H9 (cell line): Measurements from ENCODE around the gene MYOZ3. TPM values are rescaled to one million over a fixed set of nuclear protein-coding genes. Genes with fewer than 3 reads are reported as not detected.
A peak's percentile ranks its signal among the peaks of the same experiment; 100 is the strongest.

ENCODE experiments used
- DNase-seq: peaks from one replicate; pipeline ENCODE4 v3.0.0-alpha.2; 2017
- H2AFZ ChIP-seq: one replicate; pipeline ENCODE4 v1.6.1; 2013; ENCODE audit warnings: mild to moderate bottlenecking, low read length, control low read depth, moderate library complexity
- H2AK5ac ChIP-seq: 2 replicates; pipeline ENCODE4 v1.6.1; 2013; ENCODE audit warnings: low read length, control low read depth, mixed read lengths; ENCODE audit not compliant: insufficient read length
- H2BK120ac ChIP-seq: one replicate; pipeline ENCODE4 v1.6.1; 2013; ENCODE audit warnings: low read depth, mild to moderate bottlenecking, low read length, control low read depth, inconsistent platforms; ENCODE audit not compliant: poor library complexity, severe bottlenecking
- H2BK12ac ChIP-seq: 2 replicates; pipeline ENCODE4 v1.6.1; 2013; ENCODE audit warnings: low read length, control low read depth, mixed read lengths, low read depth; ENCODE audit not compliant: insufficient read length
- H2BK15ac ChIP-seq: 2 replicates; pipeline ENCODE4 v1.6.1; 2013; ENCODE audit warnings: low read depth, low read length, control low read depth
- H2BK20ac ChIP-seq: one replicate; pipeline ENCODE4 v1.6.1; 2013; ENCODE audit warnings: low read depth, mild to moderate bottlenecking, low read length, control low read depth, inconsistent platforms; ENCODE audit not compliant: poor library complexity, severe bottlenecking
- H2BK5ac ChIP-seq: 2 replicates; pipeline ENCODE4 v1.6.1; 2013; ENCODE audit warnings: low read length, control low read depth, mixed read lengths; ENCODE audit not compliant: insufficient read length
- H3K14ac ChIP-seq: 2 replicates; pipeline ENCODE4 v1.6.1; 2013; ENCODE audit warnings: low read length, control low read depth; ENCODE audit not compliant: insufficient read depth
- H3K18ac ChIP-seq: 2 replicates; pipeline ENCODE4 v1.6.1; 2013; ENCODE audit warnings: low read depth, mild to moderate bottlenecking, mixed read lengths, low read length, control low read depth; ENCODE audit not compliant: insufficient read length
- H3K23ac ChIP-seq: 2 replicates; pipeline ENCODE4 v1.6.1; 2013; ENCODE audit warnings: low read length, control low read depth, mixed read lengths, low read depth; ENCODE audit not compliant: insufficient read length
- H3K23me2 ChIP-seq: 2 replicates; pipeline ENCODE4 v1.6.1; 2013; ENCODE audit warnings: low read depth, mild to moderate bottlenecking, mixed read lengths, low read length, control low read depth; ENCODE audit not compliant: insufficient read length, poor library complexity, severe bottlenecking
- H3K27ac ChIP-seq: 2 replicates; pipeline ENCODE4 v1.5.1; 2013; ENCODE audit warnings: low read length, control low read depth, mixed read lengths, low read depth; ENCODE audit not compliant: insufficient read length
- H3K27me3 ChIP-seq: 2 replicates; pipeline ENCODE4 v1.6.1; 2013; ENCODE audit warnings: low read length, control low read depth, inconsistent platforms; ENCODE audit not compliant: insufficient read depth
- H3K4ac ChIP-seq: 2 replicates; pipeline ENCODE4 v1.6.1; 2013; ENCODE audit warnings: low read depth, mild to moderate bottlenecking, control low read depth, inconsistent platforms, low read length, moderate library complexity
- H3K4me1 ChIP-seq: 2 replicates; pipeline ENCODE4 v1.6.1; 2013; ENCODE audit warnings: low read length, control low read depth, inconsistent platforms; ENCODE audit not compliant: insufficient read depth
- H3K4me2 ChIP-seq: 2 replicates; pipeline ENCODE4 v1.6.1; 2013; ENCODE audit warnings: low read length, control low read depth, mixed read lengths; ENCODE audit not compliant: insufficient read length, insufficient read depth
- H3K56ac ChIP-seq: 2 replicates; pipeline ENCODE4 v1.6.1; 2013; ENCODE audit warnings: low read depth, mild to moderate bottlenecking, mixed read lengths, low read length, control low read depth; ENCODE audit not compliant: insufficient read length
- H3K79me1 ChIP-seq: 2 replicates; pipeline ENCODE4 v1.6.1; 2013; ENCODE audit warnings: low read depth, mild to moderate bottlenecking, moderate library complexity, low read length, control low read depth, inconsistent platforms; ENCODE audit not compliant: insufficient read depth, poor library complexity, severe bottlenecking
- H3K79me2 ChIP-seq: 2 replicates; pipeline ENCODE4 v1.6.1; 2013; ENCODE audit warnings: low read length, control low read depth, inconsistent platforms; ENCODE audit not compliant: insufficient read depth
- H3K9ac ChIP-seq: 2 replicates; pipeline ENCODE4 v1.6.1; 2013; ENCODE audit warnings: low read length, control low read depth, mixed read lengths; ENCODE audit not compliant: insufficient read length; ENCODE audit errors: extremely low read depth
- H3K9me3 ChIP-seq: one replicate; pipeline ENCODE4 v1.6.1; 2013; ENCODE audit warnings: low read depth, low read length, inconsistent platforms; ENCODE audit not compliant: control insufficient read depth
- H3T11ph ChIP-seq: one replicate; pipeline ENCODE4 v1.6.1; 2013; ENCODE audit warnings: mild to moderate bottlenecking, low read length, control low read depth, inconsistent platforms
- H4K20me1 ChIP-seq: one replicate; pipeline ENCODE4 v1.6.1; 2013; ENCODE audit not compliant: control insufficient read depth, insufficient read length, insufficient read depth
- H4K5ac ChIP-seq: 2 replicates; pipeline ENCODE4 v1.6.1; 2013; ENCODE audit warnings: low read depth, mild to moderate bottlenecking, mixed read lengths, low read length, control low read depth; ENCODE audit not compliant: insufficient read length
- H4K8ac ChIP-seq: replicated peaks from 2 replicates; pipeline ENCODE4 v1.6.1; 2013; ENCODE audit warnings: low read length, control low read depth, mixed read lengths, low read depth; ENCODE audit not compliant: insufficient read length
- H4K91ac ChIP-seq: 2 replicates; pipeline ENCODE4 v1.6.1; 2013; ENCODE audit warnings: low read depth, mild to moderate bottlenecking, moderate library complexity, mixed read lengths, low read length, control low read depth; ENCODE audit not compliant: insufficient read length
- H3K27ac Mint-ChIP-seq, 3 experiments: 2 replicates in 2 of 3; 3 replicates in 1 of 3; pipeline ENCODE4 v1.8.0; 2020 to 2021; ENCODE audit warnings: mixed read lengths in 3 of 3, mild to moderate bottlenecking in 1 of 3, moderate library complexity in 1 of 3
- H3K27me3 Mint-ChIP-seq: 2 replicates; pipeline ENCODE4 v1.8.0; 2021; ENCODE audit warnings: low read depth, mild to moderate bottlenecking, moderate library complexity, mixed read lengths
- H3K36me3 Mint-ChIP-seq, 3 experiments: 2 replicates in 2 of 3; 3 replicates in 1 of 3; pipeline ENCODE4 v1.8.0; 2020 to 2021; ENCODE audit warnings: low read depth in 3 of 3, mixed read lengths in 3 of 3; ENCODE audit not compliant: insufficient read depth in 1 of 3
- H3K4me1 Mint-ChIP-seq, 2 experiments: 2 replicates each; pipeline ENCODE4 v1.8.0; 2020; ENCODE audit warnings: mixed read lengths in 2 of 2
- H3K4me3 Mint-ChIP-seq, 2 experiments: 2 replicates in 1 of 2; 3 replicates in 1 of 2; pipeline ENCODE4 v1.8.0; 2020 to 2021; ENCODE audit warnings: mild to moderate bottlenecking in 2 of 2, mixed read lengths in 2 of 2, moderate library complexity in 1 of 2
- H3K9me3 Mint-ChIP-seq, 2 experiments: 2 replicates in 1 of 2; 3 replicates in 1 of 2; pipeline ENCODE4 v1.8.0; 2020; ENCODE audit warnings: mild to moderate bottlenecking in 2 of 2, mixed read lengths in 2 of 2, moderate library complexity in 1 of 2
- WGBS: extraction: QIAGEN DNeasy Blood & Tissue Kit; methylation state at CpG from one replicate; pipeline ENCODE4 v1.1.7; 2013; ENCODE audit warnings: missing lambda C conversion rate, low lambda C conversion rate, mixed read lengths; ENCODE audit not compliant: insufficient read length; ENCODE audit errors: extremely low coverage; 5-methylcytosine and 5-hydroxymethylcytosine counted together
- total RNA-seq: library from RNA; stranded (reverse); gene quantifications from 2 replicates; pipeline ENCODE4 v1.2.1, GENCODE V29; 2021
- TF ChIP-seq, protein P1 (sequence below): fragments of 200-600 bp; sonication (generic); conservative IDR thresholded peaks from 3 replicates; pipeline ENCODE4 v1.8.0; 2021; ENCODE audit warnings: antibody characterized with exemption, mild to moderate bottlenecking

Gene MYOZ3
- total RNA-seq, 1 experiment from 2014 or later, result 18.1 TPM

DNA sequence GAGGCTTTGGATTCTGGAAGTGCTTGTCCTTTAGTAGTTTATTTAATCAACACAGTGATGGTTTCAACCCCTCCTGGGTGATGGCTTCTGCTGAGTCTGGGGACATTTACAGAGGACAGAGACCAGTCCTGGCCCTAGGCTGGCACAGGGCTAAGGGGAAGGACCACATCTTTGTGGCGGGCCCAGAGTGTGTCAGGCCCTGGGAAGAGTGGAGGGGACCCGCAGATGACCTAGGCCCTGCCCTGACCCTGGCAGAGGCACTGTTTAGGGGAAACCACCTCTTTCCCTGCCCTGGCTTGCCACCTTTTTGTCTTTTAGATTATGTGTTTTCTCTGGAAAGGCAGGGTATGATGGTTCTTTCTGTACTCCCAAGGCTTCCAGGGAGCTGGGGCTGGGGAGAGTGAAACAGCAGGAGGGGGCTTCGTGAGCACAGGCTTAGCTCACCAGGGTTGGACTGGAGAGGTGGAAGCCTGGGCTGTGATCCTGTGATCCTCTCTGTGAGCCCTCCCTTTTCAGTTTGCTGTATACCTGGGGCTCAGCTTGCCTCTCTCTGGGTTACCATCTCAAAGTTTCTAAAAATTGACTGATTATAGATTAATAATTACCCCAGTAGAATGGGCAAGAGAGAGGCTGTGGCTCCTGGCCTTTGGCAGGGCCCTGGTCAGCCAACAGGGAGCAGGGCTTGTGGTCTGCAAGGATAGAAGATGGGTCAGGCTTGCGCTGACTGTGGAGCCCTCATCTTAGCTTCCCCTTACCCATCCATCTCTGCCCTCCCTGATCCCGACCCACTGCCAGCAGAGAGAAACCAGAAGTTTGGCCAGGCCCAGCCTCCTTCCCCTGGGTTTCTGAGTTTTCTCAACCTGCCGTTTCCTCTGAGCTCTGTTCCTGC lies 22.3 kb upstream of the MYOZ3 start:
- H3K4me1 ChIP-seq, result no peaks in the 10 kb centered on the region

More for the DNA sequence above, 22.3 kb upstream of the MYOZ3 start:
- no peak for DNase-seq
- no peak overlapping the region for H3K4ac ChIP-seq
- H3K4me2 ChIP-seq, result no peak overlapping the region
- no peak overlapping the region for H2BK120ac ChIP-seq
- no peaks in the 10 kb centered on the region for H3K79me1 ChIP-seq
- H3K27me3 Mint-ChIP-seq, result peaks cover 2% of the 10 kb centered on the region; the same call in 1 of the 2 replicates
- no peak overlapping the region for H2BK12ac ChIP-seq
- H2BK15ac ChIP-seq, result no peak overlapping the region
- no peaks in the 10 kb centered on the region for H3K79me2 ChIP-seq
- H3K4me1 Mint-ChIP-seq, result peaks cover 41 to 55% of the 10 kb centered on the region in 2 experiments
- no peaks in the 10 kb centered on the region for H3K36me3 Mint-ChIP-seq
- no peaks in the 10 kb centered on the region for H3K27me3 ChIP-seq
- no peak overlapping the region for H2AK5ac ChIP-seq
- no peaks in the 10 kb centered on the region for H3K23me2 ChIP-seq
- no peak overlapping the region for H4K91ac ChIP-seq
- no peak overlapping the region for H3K9ac ChIP-seq
- no peak overlapping the region for H4K5ac ChIP-seq
- H3K9me3 Mint-ChIP-seq, result no peaks in the 10 kb centered on the region
- no peak overlapping the region for H4K8ac ChIP-seq
- H3K56ac ChIP-seq, result no peak overlapping the region
- H3K23ac ChIP-seq, result no peak overlapping the region
- no peak overlapping the region for H2BK20ac ChIP-seq
- no peak overlapping the region for H3K4me3 Mint-ChIP-seq
- no peaks in the 10 kb centered on the region for H3K9me3 ChIP-seq
- no peak overlapping the region for H2AFZ ChIP-seq
- no peak overlapping the region for H3K18ac ChIP-seq
- peak overlapping the region; percentile 11 to 42 (median 17); a peak in 3 of 7 replicates for H3K27ac Mint-ChIP-seq
- TF ChIP-seq, protein P1, sequence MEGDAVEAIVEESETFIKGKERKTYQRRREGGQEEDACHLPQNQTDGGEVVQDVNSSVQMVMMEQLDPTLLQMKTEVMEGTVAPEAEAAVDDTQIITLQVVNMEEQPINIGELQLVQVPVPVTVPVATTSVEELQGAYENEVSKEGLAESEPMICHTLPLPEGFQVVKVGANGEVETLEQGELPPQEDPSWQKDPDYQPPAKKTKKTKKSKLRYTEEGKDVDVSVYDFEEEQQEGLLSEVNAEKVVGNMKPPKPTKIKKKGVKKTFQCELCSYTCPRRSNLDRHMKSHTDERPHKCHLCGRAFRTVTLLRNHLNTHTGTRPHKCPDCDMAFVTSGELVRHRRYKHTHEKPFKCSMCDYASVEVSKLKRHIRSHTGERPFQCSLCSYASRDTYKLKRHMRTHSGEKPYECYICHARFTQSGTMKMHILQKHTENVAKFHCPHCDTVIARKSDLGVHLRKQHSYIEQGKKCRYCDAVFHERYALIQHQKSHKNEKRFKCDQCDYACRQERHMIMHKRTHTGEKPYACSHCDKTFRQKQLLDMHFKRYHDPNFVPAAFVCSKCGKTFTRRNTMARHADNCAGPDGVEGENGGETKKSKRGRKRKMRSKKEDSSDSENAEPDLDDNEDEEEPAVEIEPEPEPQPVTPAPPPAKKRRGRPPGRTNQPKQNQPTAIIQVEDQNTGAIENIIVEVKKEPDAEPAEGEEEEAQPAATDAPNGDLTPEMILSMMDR, result no peak
- no peak overlapping the region for H2BK5ac ChIP-seq
- H3T11ph ChIP-seq, result no peak overlapping the region
- no peak overlapping the region for H3K14ac ChIP-seq
- no peak overlapping the region for H3K27ac ChIP-seq
- no CpG with 5 or more reads among the region's 6 CpGs for WGBS
- no peaks in the 10 kb centered on the region for H4K20me1 ChIP-seq
